ENCODE results near the gene HLA-DRA.

DNA sequence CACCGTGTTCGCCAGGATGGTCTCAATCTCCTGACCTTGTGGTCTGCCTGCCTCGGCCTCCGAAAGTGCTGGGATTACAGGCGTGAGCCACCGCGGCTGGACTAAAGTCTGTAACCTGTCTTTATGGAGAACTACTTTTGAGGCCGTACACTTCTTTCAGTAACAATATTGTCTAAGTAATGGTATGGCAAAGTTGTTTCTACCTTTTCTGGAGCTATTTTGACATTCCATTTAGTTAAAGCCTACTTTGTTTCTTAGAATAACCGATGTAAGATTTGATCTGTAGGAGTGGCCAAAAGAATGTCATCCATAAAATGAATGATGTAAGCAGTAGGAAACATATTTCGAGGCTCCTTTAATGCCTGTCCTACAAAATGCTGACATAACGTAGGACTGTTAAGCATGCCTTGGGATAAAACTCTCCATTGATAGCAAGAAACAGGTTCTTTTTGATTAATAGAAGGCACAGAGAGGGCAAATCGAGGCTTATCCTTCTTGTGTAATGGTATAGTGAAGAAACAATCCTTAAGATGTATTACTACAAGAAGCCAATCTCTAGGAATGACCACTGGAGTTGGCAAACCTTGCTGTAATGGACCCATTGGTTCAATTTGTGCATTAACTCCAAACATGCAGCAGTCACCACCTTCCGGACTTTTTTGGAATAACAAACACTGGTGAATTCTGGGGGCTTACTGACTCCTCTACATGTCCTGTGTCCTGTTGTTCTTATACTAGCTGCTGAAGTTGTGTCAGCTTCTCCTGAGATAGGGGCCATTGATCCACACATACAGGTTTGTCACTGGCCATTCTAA lies 35.9 kb downstream of the HLA-DRA start:
- TF ChIP-seq POLR2A (IDR thresholded peaks at IDR 0.05; ENCODE audit: low read length) (no peak), GATA1 (IDR thresholded peaks at IDR 0.05; ENCODE audit: low read depth, low read length) (no peak)

Measured in erythroblast (primary cell).